A549 (cell line): ENCODE results near the gene WDR5B.

ENCODE experiments used
- MAFK ChIP-seq: fragments of 450-650 bp; IDR thresholded peaks from 2 replicates; pipeline ENCODE4 v1.6.1; 2014; ENCODE audit not compliant: partially characterized antibody
- MYC ChIP-seq: IDR thresholded peaks from 2 replicates; pipeline ENCODE4 v1.6.1; 2012; ENCODE audit warnings: mild to moderate bottlenecking, inconsistent platforms, low read length, improper control_type of control experiment, borderline replicate concordance
- POLR2A ChIP-seq: IDR thresholded peaks from 2 replicates; pipeline ENCODE4 v1.6.1; 2012; ENCODE audit warnings: mild to moderate bottlenecking, low read length
- TF ChIP-seq, protein P1 (sequence below): fragments of >200 bp; sonication (Bioruptor Twin); formaldehyde crosslinking; IDR thresholded peaks from 3 replicates; pipeline ENCODE4 v1.5.1; 2016

GRCh38 chr3:122443090-122443489, 27.2 kb upstream of the WDR5B start:
- TF ChIP-seq, protein P1, sequence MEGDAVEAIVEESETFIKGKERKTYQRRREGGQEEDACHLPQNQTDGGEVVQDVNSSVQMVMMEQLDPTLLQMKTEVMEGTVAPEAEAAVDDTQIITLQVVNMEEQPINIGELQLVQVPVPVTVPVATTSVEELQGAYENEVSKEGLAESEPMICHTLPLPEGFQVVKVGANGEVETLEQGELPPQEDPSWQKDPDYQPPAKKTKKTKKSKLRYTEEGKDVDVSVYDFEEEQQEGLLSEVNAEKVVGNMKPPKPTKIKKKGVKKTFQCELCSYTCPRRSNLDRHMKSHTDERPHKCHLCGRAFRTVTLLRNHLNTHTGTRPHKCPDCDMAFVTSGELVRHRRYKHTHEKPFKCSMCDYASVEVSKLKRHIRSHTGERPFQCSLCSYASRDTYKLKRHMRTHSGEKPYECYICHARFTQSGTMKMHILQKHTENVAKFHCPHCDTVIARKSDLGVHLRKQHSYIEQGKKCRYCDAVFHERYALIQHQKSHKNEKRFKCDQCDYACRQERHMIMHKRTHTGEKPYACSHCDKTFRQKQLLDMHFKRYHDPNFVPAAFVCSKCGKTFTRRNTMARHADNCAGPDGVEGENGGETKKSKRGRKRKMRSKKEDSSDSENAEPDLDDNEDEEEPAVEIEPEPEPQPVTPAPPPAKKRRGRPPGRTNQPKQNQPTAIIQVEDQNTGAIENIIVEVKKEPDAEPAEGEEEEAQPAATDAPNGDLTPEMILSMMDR: no peak
- TF ChIP-seq MAFK: no peak
- TF ChIP-seq POLR2A: no peak
- TF ChIP-seq MYC: no peak
